ENCODE measurements around the gene LOXL3.

The LOXL3 gene

GRCh38 chr2:74553892-74554819 is at the start of gene LOXL3, which contains the start of gene DOK1:
Gene LOXL3 (minus strand): TSS chr2:74553942. CDS start chr2:74552634, 1,308 bp downstream.
Gene DOK1 (plus strand): TSS chr2:74554720. CDS start chr2:74554755, 35 bp downstream.
- H3K4me3 Mint-ChIP-seq: peak within 1 kb of the TSS; percentile 92
- H3K27ac Mint-ChIP-seq: peak within 1 kb of the TSS; percentile 81
- H3K9me3 Mint-ChIP-seq (ENCODE audit: low read depth): no peaks in the 10 kb centered on the region
- H3K27me3 Mint-ChIP-seq: peaks cover 15% of the 10 kb centered on the region
- peaks cover 9% of the 10 kb centered on the region for H3K4me1 Mint-ChIP-seq (ENCODE audit: low read depth)
- no peaks in the 10 kb centered on the region for H3K36me3 Mint-ChIP-seq

- Mint-ChIP-seq H3K27me3 (peaks cover 18% of the 10 kb centered on the region), H3K36me3 (no peaks in the 10 kb centered on the region), H3K4me1 (ENCODE audit: low read depth) (no peaks in the 10 kb centered on the region), H3K9me3 (ENCODE audit: low read depth) (no peaks in the 10 kb centered on the region), H3K27ac (no peak overlapping the region), H3K4me3 (no peak overlapping the region)
Observed at GRCh38 chr2:74602586-74603281, 49.0 kb upstream of the LOXL3 start.

GRCh38 chr2:74599676-74600075 is 45.9 kb upstream of the LOXL3 start:
- Mint-ChIP-seq H3K4me1 (ENCODE audit: low read depth) (no peaks in the 10 kb centered on the region), H3K9me3 (ENCODE audit: low read depth) (no peaks in the 10 kb centered on the region), H3K27ac (no peak overlapping the region), H3K4me3 (no peak overlapping the region), H3K36me3 (peaks cover 2% of the 10 kb centered on the region), H3K27me3 (peaks cover 26% of the 10 kb centered on the region)

GRCh38 chr2:74597410-74597809 is 43.7 kb upstream of the LOXL3 start:
- no peak overlapping the region for H3K27ac Mint-ChIP-seq
- peaks cover 4% of the 10 kb centered on the region for H3K4me1 Mint-ChIP-seq (ENCODE audit: low read depth)
- H3K4me3 Mint-ChIP-seq: no peak overlapping the region
- no peaks in the 10 kb centered on the region for H3K9me3 Mint-ChIP-seq (ENCODE audit: low read depth)
- peaks cover 2% of the 10 kb centered on the region for H3K36me3 Mint-ChIP-seq
- H3K27me3 Mint-ChIP-seq: peaks cover 29% of the 10 kb centered on the region

- H3K4me3 Mint-ChIP-seq: no peak overlapping the region
- H3K4me1 Mint-ChIP-seq (ENCODE audit: low read depth): peaks cover 4% of the 10 kb centered on the region
- peaks cover 2% of the 10 kb centered on the region for H3K36me3 Mint-ChIP-seq
- H3K27ac Mint-ChIP-seq: no peak overlapping the region
- H3K27me3 Mint-ChIP-seq: peaks cover 24% of the 10 kb centered on the region
- H3K9me3 Mint-ChIP-seq (ENCODE audit: low read depth): no peaks in the 10 kb centered on the region
Observed at GRCh38 chr2:74596584-74596983, 42.8 kb upstream of the LOXL3 start.

- Mint-ChIP-seq H3K27ac (no peak overlapping the region), H3K36me3 (peaks cover 2% of the 10 kb centered on the region), H3K4me1 (ENCODE audit: low read depth) (peaks cover 4% of the 10 kb centered on the region), H3K9me3 (ENCODE audit: low read depth) (no peaks in the 10 kb centered on the region), H3K27me3 (peaks cover 20% of the 10 kb centered on the region), H3K4me3 (no peak overlapping the region)
Observed at GRCh38 chr2:74593826-74594772, 40.4 kb upstream of the LOXL3 start.

GRCh38 chr2:74588664-74589063 is 34.9 kb upstream of the LOXL3 start:
- no peak overlapping the region for H3K27ac Mint-ChIP-seq
- H3K36me3 Mint-ChIP-seq: no peaks in the 10 kb centered on the region
- no peak overlapping the region for H3K4me3 Mint-ChIP-seq
- no peaks in the 10 kb centered on the region for H3K9me3 Mint-ChIP-seq (ENCODE audit: low read depth)
- H3K27me3 Mint-ChIP-seq: peaks cover 4% of the 10 kb centered on the region
- H3K4me1 Mint-ChIP-seq (ENCODE audit: low read depth): peaks cover 8% of the 10 kb centered on the region

- Mint-ChIP-seq H3K36me3 (no peaks in the 10 kb centered on the region), H3K4me1 (ENCODE audit: low read depth) (peaks cover 8% of the 10 kb centered on the region), H3K9me3 (ENCODE audit: low read depth) (no peaks in the 10 kb centered on the region), H3K27ac (no peak overlapping the region), H3K27me3 (peaks cover under 1% of the 10 kb centered on the region), H3K4me3 (no peak overlapping the region)
Observed at GRCh38 chr2:74587664-74588277, 34.0 kb upstream of the LOXL3 start.

- no peak overlapping the region for H3K4me3 Mint-ChIP-seq
- H3K27ac Mint-ChIP-seq: no peak overlapping the region
- H3K27me3 Mint-ChIP-seq: no peaks in the 10 kb centered on the region
- peaks cover 8% of the 10 kb centered on the region for H3K4me1 Mint-ChIP-seq (ENCODE audit: low read depth)
- H3K9me3 Mint-ChIP-seq (ENCODE audit: low read depth): no peaks in the 10 kb centered on the region
- H3K36me3 Mint-ChIP-seq: no peaks in the 10 kb centered on the region
Observed at GRCh38 chr2:74585406-74586185, 31.9 kb upstream of the LOXL3 start.

GRCh38 chr2:74584088-74584645 is 30.4 kb upstream of the LOXL3 start:
- Mint-ChIP-seq H3K4me1 (ENCODE audit: low read depth) (peaks cover 8% of the 10 kb centered on the region), H3K27ac (no peak overlapping the region), H3K4me3 (no peak overlapping the region), H3K27me3 (peaks cover 5% of the 10 kb centered on the region), H3K36me3 (no peaks in the 10 kb centered on the region), H3K9me3 (ENCODE audit: low read depth) (no peaks in the 10 kb centered on the region)

- Mint-ChIP-seq H3K36me3 (no peaks in the 10 kb centered on the region), H3K4me3 (no peak overlapping the region), H3K27me3 (peaks cover 5% of the 10 kb centered on the region), H3K9me3 (ENCODE audit: low read depth) (no peaks in the 10 kb centered on the region), H3K4me1 (ENCODE audit: low read depth) (peaks cover 8% of the 10 kb centered on the region), H3K27ac (no peak overlapping the region)
Observed at GRCh38 chr2:74583504-74583903, 29.8 kb upstream of the LOXL3 start.

- Mint-ChIP-seq H3K27me3 (peaks cover 5% of the 10 kb centered on the region), H3K36me3 (no peaks in the 10 kb centered on the region), H3K4me1 (ENCODE audit: low read depth) (peaks cover 8% of the 10 kb centered on the region), H3K27ac (no peak overlapping the region), H3K4me3 (no peak overlapping the region), H3K9me3 (ENCODE audit: low read depth) (no peaks in the 10 kb centered on the region)
Observed at GRCh38 chr2:74582184-74582583, 28.4 kb upstream of the LOXL3 start.

GRCh38 chr2:74581463-74581862 is 27.7 kb upstream of the LOXL3 start:
- Mint-ChIP-seq H3K27me3 (peaks cover 5% of the 10 kb centered on the region), H3K4me3 (no peak overlapping the region), H3K9me3 (ENCODE audit: low read depth) (no peaks in the 10 kb centered on the region), H3K4me1 (ENCODE audit: low read depth) (peaks cover 8% of the 10 kb centered on the region), H3K27ac (no peak overlapping the region), H3K36me3 (no peaks in the 10 kb centered on the region)
